ENCODE results near the gene LMBRD1.

The LMBRD1 gene

GRCh38 chr6:69719602-69720193 is 77.1 kb downstream of the LMBRD1 start:
- H3K4me1 ChIP-seq (ENCODE audit: low read depth, poor library complexity, severe bottlenecking), result no peaks in the 10 kb centered on the region
- no peaks in the 10 kb centered on the region for H4K20me1 ChIP-seq (ENCODE audit: insufficient read depth)
- no peaks in the 10 kb centered on the region for H3K36me3 ChIP-seq (ENCODE audit: insufficient read depth)
- no peak overlapping the region for H3K4me3 ChIP-seq (IDR thresholded peaks at IDR 0.05; ENCODE audit: insufficient read depth, low read depth, low read length)
- peak; percentile 50 for TF ChIP-seq CTCF (conservative IDR thresholded peaks at IDR 0.05; ENCODE audit: low read depth, low read length)
- H3K9ac ChIP-seq, result no peak overlapping the region
- H3K27ac ChIP-seq, result no peak overlapping the region
- H3K27me3 ChIP-seq (ENCODE audit: insufficient read depth, low read depth), result no peaks in the 10 kb centered on the region
- no peaks in the 10 kb centered on the region for H3K79me2 ChIP-seq (ENCODE audit: insufficient read depth, low read depth)
- H2AFZ ChIP-seq (ENCODE audit: low read depth), result no peak overlapping the region
- no peak overlapping the region for H3K4me2 ChIP-seq

- Histone ChIP-seq H3K27me3 (ENCODE audit: insufficient read depth, low read depth) (no peaks in the 10 kb centered on the region), H3K9ac (no peak overlapping the region), H3K79me2 (ENCODE audit: insufficient read depth, low read depth) (no peaks in the 10 kb centered on the region), H3K27ac (no peak overlapping the region), H3K4me3 (IDR thresholded peaks at IDR 0.05; ENCODE audit: insufficient read depth, low read depth, low read length) (no peak overlapping the region), H3K36me3 (ENCODE audit: insufficient read depth) (no peaks in the 10 kb centered on the region), H2AFZ (ENCODE audit: low read depth) (no peak overlapping the region), H3K4me2 (no peak overlapping the region), H4K20me1 (ENCODE audit: insufficient read depth) (no peaks in the 10 kb centered on the region), H3K4me1 (ENCODE audit: low read depth, poor library complexity, severe bottlenecking) (no peaks in the 10 kb centered on the region)
- TF ChIP-seq CTCF (conservative IDR thresholded peaks at IDR 0.05; ENCODE audit: low read depth, low read length), result no peak
Measured at GRCh38 chr6:69706724-69707123, 90.1 kb downstream of the LMBRD1 start.

GRCh38 chr6:69705954-69706353 is 90.9 kb downstream of the LMBRD1 start:
- no peak overlapping the region for H3K9ac ChIP-seq
- no peaks in the 10 kb centered on the region for H3K79me2 ChIP-seq (ENCODE audit: insufficient read depth, low read depth)
- H4K20me1 ChIP-seq (ENCODE audit: insufficient read depth), result no peaks in the 10 kb centered on the region
- no peaks in the 10 kb centered on the region for H3K27me3 ChIP-seq (ENCODE audit: insufficient read depth, low read depth)
- no peaks in the 10 kb centered on the region for H3K36me3 ChIP-seq (ENCODE audit: insufficient read depth)
- no peak overlapping the region for H3K4me2 ChIP-seq
- no peak overlapping the region for H3K4me3 ChIP-seq (IDR thresholded peaks at IDR 0.05; ENCODE audit: insufficient read depth, low read depth, low read length)
- no peaks in the 10 kb centered on the region for H3K4me1 ChIP-seq (ENCODE audit: low read depth, poor library complexity, severe bottlenecking)
- no peak overlapping the region for H2AFZ ChIP-seq (ENCODE audit: low read depth)
- no peak overlapping the region for H3K27ac ChIP-seq
- no peak for TF ChIP-seq CTCF (conservative IDR thresholded peaks at IDR 0.05; ENCODE audit: low read depth, low read length)

GRCh38 chr6:69704916-69705315 is 91.9 kb downstream of the LMBRD1 start:
- Histone ChIP-seq H3K36me3 (ENCODE audit: insufficient read depth) (no peaks in the 10 kb centered on the region), H3K27me3 (ENCODE audit: insufficient read depth, low read depth) (no peaks in the 10 kb centered on the region), H3K27ac (no peak overlapping the region), H3K4me2 (no peak overlapping the region), H3K79me2 (ENCODE audit: insufficient read depth, low read depth) (no peaks in the 10 kb centered on the region), H2AFZ (ENCODE audit: low read depth) (no peak overlapping the region), H4K20me1 (ENCODE audit: insufficient read depth) (no peaks in the 10 kb centered on the region), H3K4me3 (IDR thresholded peaks at IDR 0.05; ENCODE audit: insufficient read depth, low read depth, low read length) (no peak overlapping the region), H3K9ac (no peak overlapping the region), H3K4me1 (ENCODE audit: low read depth, poor library complexity, severe bottlenecking) (no peaks in the 10 kb centered on the region)
- TF ChIP-seq CTCF (conservative IDR thresholded peaks at IDR 0.05; ENCODE audit: low read depth, low read length), result no peak
